Endothelial cell of umbilical vein (primary cell): ENCODE measurements around the gene ZNF101. TPM values are rescaled to one million over a fixed set of nuclear protein-coding genes. Genes with fewer than 3 reads are reported as not detected.
A peak's percentile ranks its signal among the peaks of the same experiment; 100 is the strongest.

Experiments used
- BruUV-seq: library from RNA; stranded (reverse); fragments of 400-500 nt; replicated peaks from 2 replicates; lab custom pipeline; 2021; lab: Mats Ljungman, UMichigan
- CTCF ChIA-PET: fragments of 300-600, 350-600 bp; sonication (Branson Sonifier 250); formaldehyde crosslinking; loops from one replicate; lab custom pipeline; 2021; ENCODE audit warnings: antibody characterized with exemption, inconsistent platforms; lab: Charles Lee
- POLR2A ChIA-PET: fragments of 300-600, 350-600 bp; sonication (Branson Sonifier 250); formaldehyde crosslinking; loops from one replicate; lab custom pipeline; 2021; ENCODE audit warnings: antibody characterized with exemption, inconsistent platforms; lab: Charles Lee
- DNase-seq: peaks from one replicate; pipeline ENCODE4 v3.0.0-alpha.2; 2011; ENCODE audit warnings: low read depth, low spot score
- FAIRE-seq: peaks from 2 replicates; lab custom pipeline; 2011; peaks lifted over from hg19 to GRCh38; lab: Jason Lieb, UNC
- H2AFZ ChIP-seq: 2 replicates; pipeline ENCODE4 v1.6.0; 2012; ENCODE audit warnings: low read depth, low read length, control low read depth, inconsistent platforms
- H3K27ac ChIP-seq: 2 replicates; pipeline ENCODE4 v1.5.1; 2011; ENCODE audit warnings: low read depth, mild to moderate bottlenecking, control low read depth, low read length, moderate library complexity; ENCODE audit not compliant: insufficient read depth
- H3K27me3 ChIP-seq, 2 experiments: 2 replicates each; pipeline versions ENCODE4 v1.6.0 to v1.6.1; 2011; ENCODE audit warnings: low read length in 2 of 2, mixed read lengths in 1 of 2; ENCODE audit not compliant: control insufficient read depth in 2 of 2, insufficient read depth in 2 of 2
- H3K36me3 ChIP-seq, 2 experiments: 2 replicates in 1 of 2; 3 replicates in 1 of 2; pipeline ENCODE4 v1.5.1; 2011; ENCODE audit warnings: low read length in 2 of 2, mild to moderate bottlenecking in 1 of 2, moderate library complexity in 1 of 2; ENCODE audit not compliant: control insufficient read depth in 2 of 2, insufficient read depth in 2 of 2; ENCODE audit errors: extremely low read depth in 1 of 2
- H3K4me1 ChIP-seq: 3 replicates; pipeline ENCODE4 v1.5.1; 2011; ENCODE audit warnings: mild to moderate bottlenecking, low read length; ENCODE audit not compliant: control insufficient read depth, insufficient read depth; ENCODE audit errors: extremely low read depth
- H3K4me2 ChIP-seq: 2 replicates; pipeline ENCODE4 v1.6.1; 2011; ENCODE audit warnings: low read length, control low read depth, mixed read lengths; ENCODE audit not compliant: insufficient read depth
- H3K4me3 ChIP-seq, 3 experiments: fragments of 200-600 bp in 1 of 3; sonication (generic), shearing (Covaris generic) in 1 of 3; replicated peaks in 1 of 3; 2 replicates each; pipeline ENCODE4 v1.5.1; 2011 to 2016; ENCODE audit warnings: control low read depth in 3 of 3, low read length in 3 of 3, mild to moderate bottlenecking in 2 of 3, inconsistent platforms in 1 of 3, low read depth in 1 of 3, moderate library complexity in 1 of 3; ENCODE audit not compliant: insufficient read depth in 1 of 3
- H3K79me2 ChIP-seq: 2 replicates; pipeline ENCODE4 v1.6.0; 2012; ENCODE audit warnings: low read length, inconsistent platforms; ENCODE audit not compliant: control insufficient read depth, insufficient read depth
- H3K9ac ChIP-seq: replicated peaks from 2 replicates; pipeline ENCODE3; 2011; ENCODE audit warnings: low read length, control low read depth; ENCODE audit not compliant: insufficient read depth; ENCODE audit errors: extremely low read depth
- H3K9me1 ChIP-seq: replicated peaks from 3 replicates; pipeline ENCODE4 v1.6.0; 2011; ENCODE audit warnings: mild to moderate bottlenecking, low read length; ENCODE audit not compliant: control insufficient read depth, insufficient read depth; ENCODE audit errors: extremely low read depth
- H3K9me3 ChIP-seq: replicated peaks from 2 replicates; pipeline ENCODE4 v1.5.1; 2012; ENCODE audit warnings: low read length, inconsistent platforms; ENCODE audit not compliant: control insufficient read depth, insufficient read depth
- H4K20me1 ChIP-seq: replicated peaks from 2 replicates; pipeline ENCODE3; 2011; ENCODE audit warnings: mild to moderate bottlenecking, low read length; ENCODE audit not compliant: control insufficient read depth, insufficient read depth; ENCODE audit errors: extremely low read depth
- EZH2 ChIP-seq: IDR thresholded peaks from 2 replicates; pipeline ENCODE4 v1.6.1; 2012; ENCODE audit warnings: borderline replicate concordance, low read depth, mild to moderate bottlenecking, moderate library complexity, low read length, inconsistent platforms; ENCODE audit not compliant: severe bottlenecking
- FOS ChIP-seq: IDR thresholded peaks from 2 replicates; pipeline ENCODE4 v1.6.1; 2011; ENCODE audit warnings: mild to moderate bottlenecking, low read length, moderate library complexity, borderline replicate concordance; ENCODE audit not compliant: insufficient read depth
- GATA2 ChIP-seq: IDR thresholded peaks from 2 replicates; pipeline ENCODE4 v1.7.0; 2011; ENCODE audit warnings: low read depth, mild to moderate bottlenecking, moderate library complexity, mixed read lengths, low read length; ENCODE audit not compliant: insufficient read length, insufficient read depth
- JUN ChIP-seq: IDR thresholded peaks from 2 replicates; pipeline ENCODE4 v1.6.1; 2011; ENCODE audit warnings: borderline replicate concordance, low read depth; ENCODE audit not compliant: insufficient read length, insufficient read depth
- MYC ChIP-seq: IDR thresholded peaks from one replicate; pipeline ENCODE4 v1.6.1; 2011; ENCODE audit warnings: mild to moderate bottlenecking, low read depth, low read length
- POLR2A ChIP-seq: IDR thresholded peaks from 2 replicates; pipeline ENCODE4 v1.6.1; 2012; ENCODE audit warnings: low read depth, mild to moderate bottlenecking, control low read depth, low read length
- POLR2AphosphoS5 ChIP-seq: IDR thresholded peaks from 2 replicates; pipeline ENCODE4 v1.6.1; 2012; ENCODE audit warnings: low read depth, mild to moderate bottlenecking, control low read depth, low read length, moderate library complexity; ENCODE audit not compliant: insufficient read depth
- dilution Hi-C: fragments of 300-500 bp; cut with MboI; formaldehyde crosslinking; loops from one replicate; pipeline ENCODE4 v1.15.0; 2019; ENCODE audit warnings: low sequenced_read_pairs; ENCODE audit not compliant: extremely low pct_ligation_motif_present
- intact Hi-C: fragments of 100-400 bp; cut with micrococcal nuclease; formaldehyde crosslinking; loops from one replicate; pipeline ENCODE4 v1.10.0; 2022
- polyA plus RNA-seq, 4 experiments: library from polyadenylated mRNA; depleted of rRNA in 3 of 4; stranded (reverse) in 3 of 4; unstranded in 1 of 4; fragments of >200 nt; gene quantifications; 2 replicates each; pipeline versions ENCODE4 v1.2.1 to v1.2.3, GENCODE V29; 2011 to 2012; ENCODE audit warnings: missing spikeins in 1 of 4
- total RNA-seq: library from RNA; stranded (reverse); gene quantifications from 2 replicates; pipeline ENCODE4 v1.2.3, GENCODE V29; 2021
- TF ChIP-seq, protein P1 (sequence below), 2 donors: IDR thresholded peaks; 1 replicate in 1 of 2; 2 replicates in 1 of 2; pipeline ENCODE4 v1.5.1; 2011; ENCODE audit warnings: low read length in 2 of 2, mild to moderate bottlenecking in 2 of 2, moderate library complexity in 2 of 2, control low read depth in 1 of 2, inconsistent platforms in 1 of 2, low read depth in 1 of 2; ENCODE audit not compliant: insufficient read depth in 1 of 2; ENCODE audit errors: extremely low read depth in 1 of 2
- TF ChIP-seq, protein P2 (sequence below): IDR thresholded peaks from 2 replicates; pipeline ENCODE4 v1.6.1; 2011; ENCODE audit not compliant: insufficient read depth, insufficient read length

ZNF101 gene
- total and polyA plus RNA-seq, 2 donors (not counting 3 experiments of a cell fraction or from before 2014, with no cell fraction given): 2.8 to 12.8 TPM

DNA sequence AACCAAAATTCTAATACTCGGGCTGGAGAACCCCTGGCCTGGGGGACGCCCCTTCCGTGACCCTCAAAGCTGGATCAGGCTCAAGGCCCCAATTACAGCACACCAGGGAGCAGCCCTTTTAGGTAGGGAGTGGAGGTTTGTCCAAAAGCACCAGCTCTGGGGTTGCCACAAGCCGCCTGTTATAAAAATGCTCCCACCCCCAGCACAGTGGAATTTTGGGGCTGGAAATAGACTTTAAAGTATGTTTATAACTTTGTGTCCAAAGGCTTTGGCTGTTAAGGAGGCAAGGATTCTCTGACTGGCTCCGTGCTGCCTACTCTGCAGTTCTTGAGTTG lies 24.6 kb upstream of the ZNF101 start:
- Histone ChIP-seq H3K4me3 (no peak overlapping the region), H3K9me3 (no peaks in the 10 kb centered on the region), H3K36me3 (peaks cover 2 to 26% of the 10 kb centered on the region in 2 experiments), H3K9ac (no peak overlapping the region), H3K9me1 (no peaks in the 10 kb centered on the region), H3K27ac (no peak overlapping the region), H3K79me2 (no peaks in the 10 kb centered on the region), H4K20me1 (no peaks in the 10 kb centered on the region), H3K4me1 (peaks cover 4% of the 10 kb centered on the region), H2AFZ (no peak overlapping the region), H3K4me2 (peak overlapping the region; percentile 41), H3K27me3 (no peaks in the 10 kb centered on the region)
- BruUV-seq: no TSS peak
- ChIA-PET CTCF (interaction anchor here (3.1 kb wide), 1 partner anchor 112 kb away, joined by 29 read pairs; no protein-coding TSS in a partner anchor), POLR2A (no interaction called here)
- no peak for TF ChIP-seq GATA2
- TF ChIP-seq POLR2A: no peak
- no peak for TF ChIP-seq POLR2AphosphoS5
- no peak for TF ChIP-seq FOS
- TF ChIP-seq EZH2: no peak
- TF ChIP-seq MYC: no peak
- TF ChIP-seq, protein P1, sequence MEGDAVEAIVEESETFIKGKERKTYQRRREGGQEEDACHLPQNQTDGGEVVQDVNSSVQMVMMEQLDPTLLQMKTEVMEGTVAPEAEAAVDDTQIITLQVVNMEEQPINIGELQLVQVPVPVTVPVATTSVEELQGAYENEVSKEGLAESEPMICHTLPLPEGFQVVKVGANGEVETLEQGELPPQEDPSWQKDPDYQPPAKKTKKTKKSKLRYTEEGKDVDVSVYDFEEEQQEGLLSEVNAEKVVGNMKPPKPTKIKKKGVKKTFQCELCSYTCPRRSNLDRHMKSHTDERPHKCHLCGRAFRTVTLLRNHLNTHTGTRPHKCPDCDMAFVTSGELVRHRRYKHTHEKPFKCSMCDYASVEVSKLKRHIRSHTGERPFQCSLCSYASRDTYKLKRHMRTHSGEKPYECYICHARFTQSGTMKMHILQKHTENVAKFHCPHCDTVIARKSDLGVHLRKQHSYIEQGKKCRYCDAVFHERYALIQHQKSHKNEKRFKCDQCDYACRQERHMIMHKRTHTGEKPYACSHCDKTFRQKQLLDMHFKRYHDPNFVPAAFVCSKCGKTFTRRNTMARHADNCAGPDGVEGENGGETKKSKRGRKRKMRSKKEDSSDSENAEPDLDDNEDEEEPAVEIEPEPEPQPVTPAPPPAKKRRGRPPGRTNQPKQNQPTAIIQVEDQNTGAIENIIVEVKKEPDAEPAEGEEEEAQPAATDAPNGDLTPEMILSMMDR (IDR thresholded peaks at IDR 0.05; ENCODE audit: extremely low read depth in 1 of 2, insufficient read depth in 1 of 2, low read depth in 1 of 2, low read length in 2 of 2): no peak
- TF ChIP-seq JUN: no peak
- TF ChIP-seq, protein P2, sequence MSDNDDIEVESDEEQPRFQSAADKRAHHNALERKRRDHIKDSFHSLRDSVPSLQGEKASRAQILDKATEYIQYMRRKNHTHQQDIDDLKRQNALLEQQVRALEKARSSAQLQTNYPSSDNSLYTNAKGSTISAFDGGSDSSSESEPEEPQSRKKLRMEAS: no peak
- DNase-seq: no peak
- FAIRE-seq: no peak
- dilution Hi-C loops: no loop called here
- intact Hi-C loops: loop anchor here (1.0 to 5.0 kb wide), 2 partner anchors 92 to 112 kb away; no protein-coding TSS in a partner anchor
